K562 (cell line): ENCODE data around the gene TRAIP. TPM values are rescaled to one million over a fixed set of nuclear protein-coding genes. Genes with fewer than 3 reads are reported as not detected.

Source experiments
- AFF4 ChIP-seq: sonication (generic); formaldehyde crosslinking; IDR thresholded peaks from 2 replicates; pipeline ENCODE4 v1.8.0; 2023; ENCODE audit warnings: mild to moderate bottlenecking, missing genetic modification reagents
- CBX1 ChIP-seq: sonication (generic); IDR thresholded peaks from 2 replicates; pipeline ENCODE4 v1.6.1; 2016; ENCODE audit warnings: antibody characterized with exemption, low read depth, mild to moderate bottlenecking
- CBX2 ChIP-seq: fragments of 200-600 bp; sonication (generic); IDR thresholded peaks from one replicate; pipeline ENCODE4 v1.6.1; 2012; ENCODE audit warnings: mild to moderate bottlenecking, low read length, inconsistent platforms; ENCODE audit not compliant: insufficient read depth, poor library complexity, severe bottlenecking
- LARP7 ChIP-seq: fragments of 450-650 bp; IDR thresholded peaks from 2 replicates; pipeline ENCODE4 v1.6.1; 2016
- MCM2 ChIP-seq: fragments of 450-650 bp; IDR thresholded peaks from 2 replicates; pipeline ENCODE4 v1.6.1; 2017; ENCODE audit warnings: low read depth, mild to moderate bottlenecking
- MCM7 ChIP-seq, 2 experiments: fragments of 450-650 bp; IDR thresholded peaks; 2 replicates each; pipeline ENCODE4 v1.6.1; 2016 to 2018
- MTF1 ChIP-seq: fragments of 250-450 bp; sonication (Bioruptor Pico); IDR thresholded peaks from 2 replicates; pipeline ENCODE4 v1.9.0; 2021; ENCODE audit warnings: moderate library complexity, mild to moderate bottlenecking, inconsistent platforms, borderline replicate concordance
- PHF8 ChIP-seq: fragments of 200-600 bp; sonication (generic); IDR thresholded peaks from 2 replicates; pipeline ENCODE4 v1.6.1; 2012; ENCODE audit warnings: mixed run types, mild to moderate bottlenecking, inconsistent platforms, low read length, moderate library complexity, borderline replicate concordance
- PTTG1 ChIP-seq: fragments of 450-650 bp; IDR thresholded peaks from 2 replicates; pipeline ENCODE4 v1.6.1; 2016; ENCODE audit warnings: low read depth, mild to moderate bottlenecking, missing genetic modification characterization, missing compliant biosample characterization
- SRSF1 ChIP-seq: fragments of 200-400 bp; formaldehyde crosslinking; IDR thresholded peaks from 2 replicates; pipeline ENCODE4 v1.6.1; 2017; ENCODE audit warnings: mild to moderate bottlenecking, low read depth, low read length, moderate library complexity
- SRSF9 ChIP-seq: fragments of 200-400 bp; formaldehyde crosslinking; IDR thresholded peaks from 2 replicates; pipeline ENCODE4 v1.6.1; 2017; ENCODE audit warnings: low read depth, low read length, borderline replicate concordance
- ZKSCAN3 ChIP-seq: fragments of 250-450 bp; sonication (Bioruptor Pico); IDR thresholded peaks from 2 replicates; pipeline ENCODE4 v1.4.0; 2020
- ZNF41 ChIP-seq: fragments of 250-450 bp; sonication (Bioruptor Pico); conservative IDR thresholded peaks from 2 replicates; pipeline ENCODE4 v1.4.0; 2020; ENCODE audit warnings: mild to moderate bottlenecking
- ZNF766 ChIP-seq: fragments of 200-800 bp; sonication (Bioruptor generic); conservative IDR thresholded peaks from 2 replicates; pipeline ENCODE4 v1.6.1; 2016; ENCODE audit warnings: missing genetic modification characterization, missing compliant biosample characterization
- ZNF77 ChIP-seq: fragments of 250-450 bp; sonication (Bioruptor Pico); IDR thresholded peaks from 2 replicates; pipeline ENCODE4 v1.5.0; 2020
- polyA plus RNA-seq, 8 experiments: library from polyadenylated mRNA; depleted of rRNA in 4 of 8; stranded (reverse) in 5 of 8; unstranded in 3 of 8; fragments of >200 nt; fragmentation: Nextera tagmentation in 2 of 8; fragmentation: Illumina TruSeq in 1 of 8; extraction: Ambion mirVana in 2 of 8; extraction: Trizol in 1 of 8; gene quantifications; 2 replicates each; pipeline versions ENCODE4 v1.2.1 to v1.2.3, GENCODE V29; 2011 to 2014; ENCODE audit warnings: inconsistent platforms in 1 of 8, missing spikeins in 1 of 8
- total RNA-seq, 7 experiments: library from RNA; depleted of rRNA in 6 of 7; stranded (reverse); fragments of >200 nt in 6 of 7; fragmentation: Illumina TruSeq in 2 of 7; extraction: Trizol in 2 of 7; gene quantifications; 2 replicates each; pipeline versions ENCODE4 v1.2.1 to v1.2.3, GENCODE V29; 2011 to 2021; ENCODE audit warnings: low replicate concordance in 1 of 7
- TF ChIP-seq, protein P1 (sequence below): fragments of 250-450 bp; sonication (Bioruptor Pico); IDR thresholded peaks from 2 replicates; pipeline ENCODE4 v1.8.0; 2022; ENCODE audit warnings: moderate library complexity, mild to moderate bottlenecking, inconsistent platforms
- TF ChIP-seq, protein P2 (sequence below): fragments of 450-650 bp; conservative IDR thresholded peaks from 2 replicates; pipeline ENCODE4 v1.6.1; 2016; ENCODE audit warnings: missing genetic modification characterization, low read depth, mild to moderate bottlenecking, control low read depth, missing compliant biosample characterization
- TF ChIP-seq, protein P3 (sequence below): sonication (generic); formaldehyde crosslinking; IDR thresholded peaks from 2 replicates; pipeline ENCODE4 v1.8.1; 2023; ENCODE audit warnings: mild to moderate bottlenecking, missing genetic modification reagents, moderate library complexity
- TF ChIP-seq, protein P4 (sequence below): sonication (generic); formaldehyde crosslinking; IDR thresholded peaks from 2 replicates; pipeline ENCODE4 v1.5.0; 2020; ENCODE audit warnings: missing genetic modification reagents

Gene TRAIP
- total and polyA plus RNA-seq, 9 of the 15 experiments (the other 6 are each of a cell fraction or from before 2014, with no cell fraction given), result 14.3 to 38.6 (median 21.2) TPM

DNA sequence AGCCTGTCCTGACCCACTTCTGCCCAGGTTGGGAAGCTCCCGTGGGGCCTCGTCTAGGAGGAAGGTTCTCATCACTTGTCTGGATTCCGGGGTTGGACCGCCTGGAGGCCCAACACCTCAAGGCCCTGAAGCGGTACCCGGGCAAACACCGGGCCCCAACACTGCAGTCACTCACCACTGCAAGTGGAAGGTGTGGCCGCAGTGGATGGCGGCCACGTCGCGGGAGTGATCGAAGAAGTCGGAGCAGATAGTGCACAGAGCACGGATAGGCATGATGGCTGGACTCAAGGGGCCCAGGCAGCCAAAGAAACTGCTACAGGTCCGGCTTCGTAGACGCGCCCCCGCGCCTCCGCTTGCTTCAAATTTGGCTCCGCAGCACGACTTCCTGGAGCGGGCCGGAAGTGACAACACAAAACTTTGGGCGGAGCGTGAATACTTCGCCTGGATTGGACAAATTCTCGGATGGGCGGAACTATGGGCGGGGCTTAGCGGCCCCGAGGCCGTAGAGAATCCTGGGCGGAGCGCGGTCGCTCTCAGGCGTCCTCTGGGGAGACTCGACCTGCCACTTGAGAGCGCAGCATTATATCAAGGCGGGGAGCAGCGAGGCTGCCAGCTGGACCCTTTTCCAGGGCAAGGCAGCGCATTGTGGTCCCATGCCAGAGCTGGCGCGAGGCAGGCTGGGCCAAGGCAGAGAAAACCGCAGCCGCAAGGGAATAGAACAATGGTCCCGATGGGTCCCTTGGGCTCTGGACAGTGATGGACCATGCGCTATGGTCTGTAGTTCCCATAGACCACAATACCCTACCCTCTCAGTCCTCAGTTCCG is at the start of gene TRAIP (continued):
- TF ChIP-seq CBX2 (no peak), LARP7 (no peak), MCM2 (no peak), SRSF1 (no peak), ZNF77 (CRISPR knock-in tag) (no peak), SRSF9 (no peak), PTTG1 (tag) (no peak), PHF8 (peak; percentile 88; the same call in 1 of the 2 replicates), ZKSCAN3 (CRISPR knock-in tag) (no peak), ZNF766 (CRISPR knock-in tag) (no peak), CBX1 (no peak), MTF1 (CRISPR knock-in tag) (no peak), MCM7 (IDR thresholded peaks at IDR 0.05) (no peak), AFF4 (no peak), ZNF41 (CRISPR knock-in tag) (no peak)
- TF ChIP-seq, protein P1, sequence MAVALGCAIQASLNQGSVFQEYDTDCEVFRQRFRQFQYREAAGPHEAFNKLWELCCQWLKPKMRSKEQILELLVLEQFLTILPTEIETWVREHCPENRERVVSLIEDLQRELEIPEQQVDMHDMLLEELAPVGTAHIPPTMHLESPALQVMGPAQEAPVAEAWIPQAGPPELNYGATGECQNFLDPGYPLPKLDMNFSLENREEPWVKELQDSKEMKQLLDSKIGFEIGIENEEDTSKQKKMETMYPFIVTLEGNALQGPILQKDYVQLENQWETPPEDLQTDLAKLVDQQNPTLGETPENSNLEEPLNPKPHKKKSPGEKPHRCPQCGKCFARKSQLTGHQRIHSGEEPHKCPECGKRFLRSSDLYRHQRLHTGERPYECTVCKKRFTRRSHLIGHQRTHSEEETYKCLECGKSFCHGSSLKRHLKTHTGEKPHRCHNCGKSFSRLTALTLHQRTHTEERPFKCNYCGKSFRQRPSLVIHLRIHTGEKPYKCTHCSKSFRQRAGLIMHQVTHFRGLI, result no peak
- TF ChIP-seq, protein P2, sequence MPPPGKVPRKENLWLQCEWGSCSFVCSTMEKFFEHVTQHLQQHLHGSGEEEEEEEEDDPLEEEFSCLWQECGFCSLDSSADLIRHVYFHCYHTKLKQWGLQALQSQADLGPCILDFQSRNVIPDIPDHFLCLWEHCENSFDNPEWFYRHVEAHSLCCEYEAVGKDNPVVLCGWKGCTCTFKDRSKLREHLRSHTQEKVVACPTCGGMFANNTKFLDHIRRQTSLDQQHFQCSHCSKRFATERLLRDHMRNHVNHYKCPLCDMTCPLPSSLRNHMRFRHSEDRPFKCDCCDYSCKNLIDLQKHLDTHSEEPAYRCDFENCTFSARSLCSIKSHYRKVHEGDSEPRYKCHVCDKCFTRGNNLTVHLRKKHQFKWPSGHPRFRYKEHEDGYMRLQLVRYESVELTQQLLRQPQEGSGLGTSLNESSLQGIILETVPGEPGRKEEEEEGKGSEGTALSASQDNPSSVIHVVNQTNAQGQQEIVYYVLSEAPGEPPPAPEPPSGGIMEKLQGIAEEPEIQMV (tag), result no peak
- TF ChIP-seq, protein P3, sequence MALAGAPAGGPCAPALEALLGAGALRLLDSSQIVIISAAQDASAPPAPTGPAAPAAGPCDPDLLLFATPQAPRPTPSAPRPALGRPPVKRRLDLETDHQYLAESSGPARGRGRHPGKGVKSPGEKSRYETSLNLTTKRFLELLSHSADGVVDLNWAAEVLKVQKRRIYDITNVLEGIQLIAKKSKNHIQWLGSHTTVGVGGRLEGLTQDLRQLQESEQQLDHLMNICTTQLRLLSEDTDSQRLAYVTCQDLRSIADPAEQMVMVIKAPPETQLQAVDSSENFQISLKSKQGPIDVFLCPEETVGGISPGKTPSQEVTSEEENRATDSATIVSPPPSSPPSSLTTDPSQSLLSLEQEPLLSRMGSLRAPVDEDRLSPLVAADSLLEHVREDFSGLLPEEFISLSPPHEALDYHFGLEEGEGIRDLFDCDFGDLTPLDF (CRISPR knock-in tag), result no peak
- TF ChIP-seq, protein P4, sequence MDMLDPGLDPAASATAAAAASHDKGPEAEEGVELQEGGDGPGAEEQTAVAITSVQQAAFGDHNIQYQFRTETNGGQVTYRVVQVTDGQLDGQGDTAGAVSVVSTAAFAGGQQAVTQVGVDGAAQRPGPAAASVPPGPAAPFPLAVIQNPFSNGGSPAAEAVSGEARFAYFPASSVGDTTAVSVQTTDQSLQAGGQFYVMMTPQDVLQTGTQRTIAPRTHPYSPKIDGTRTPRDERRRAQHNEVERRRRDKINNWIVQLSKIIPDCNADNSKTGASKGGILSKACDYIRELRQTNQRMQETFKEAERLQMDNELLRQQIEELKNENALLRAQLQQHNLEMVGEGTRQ, result no peak
